ENCODE data around the gene EPS8.

DNA sequence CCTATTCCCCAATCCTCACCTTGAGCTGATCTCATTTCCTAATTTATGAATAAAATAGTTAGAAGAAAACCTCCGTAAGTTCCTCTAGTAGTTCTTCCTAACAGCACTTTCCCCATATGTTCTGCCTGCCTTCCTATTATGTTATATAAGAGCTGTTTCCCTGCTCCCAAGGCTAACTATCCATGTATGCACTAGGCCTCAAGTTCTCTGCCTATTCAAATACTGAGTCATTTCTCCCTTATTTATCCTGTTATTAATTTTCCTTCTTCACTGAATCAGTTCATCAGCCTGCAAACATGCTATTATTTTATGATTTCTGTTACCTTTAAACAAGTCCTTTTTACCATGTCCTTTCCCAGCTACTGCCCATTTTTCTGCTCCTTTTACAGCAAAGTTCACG lies 164.1 kb downstream of the EPS8 start:
- TF ChIP-seq, protein P1, sequence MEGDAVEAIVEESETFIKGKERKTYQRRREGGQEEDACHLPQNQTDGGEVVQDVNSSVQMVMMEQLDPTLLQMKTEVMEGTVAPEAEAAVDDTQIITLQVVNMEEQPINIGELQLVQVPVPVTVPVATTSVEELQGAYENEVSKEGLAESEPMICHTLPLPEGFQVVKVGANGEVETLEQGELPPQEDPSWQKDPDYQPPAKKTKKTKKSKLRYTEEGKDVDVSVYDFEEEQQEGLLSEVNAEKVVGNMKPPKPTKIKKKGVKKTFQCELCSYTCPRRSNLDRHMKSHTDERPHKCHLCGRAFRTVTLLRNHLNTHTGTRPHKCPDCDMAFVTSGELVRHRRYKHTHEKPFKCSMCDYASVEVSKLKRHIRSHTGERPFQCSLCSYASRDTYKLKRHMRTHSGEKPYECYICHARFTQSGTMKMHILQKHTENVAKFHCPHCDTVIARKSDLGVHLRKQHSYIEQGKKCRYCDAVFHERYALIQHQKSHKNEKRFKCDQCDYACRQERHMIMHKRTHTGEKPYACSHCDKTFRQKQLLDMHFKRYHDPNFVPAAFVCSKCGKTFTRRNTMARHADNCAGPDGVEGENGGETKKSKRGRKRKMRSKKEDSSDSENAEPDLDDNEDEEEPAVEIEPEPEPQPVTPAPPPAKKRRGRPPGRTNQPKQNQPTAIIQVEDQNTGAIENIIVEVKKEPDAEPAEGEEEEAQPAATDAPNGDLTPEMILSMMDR (IDR thresholded peaks at IDR 0.05; ENCODE audit: poor library complexity): no peak
- no peak for TF ChIP-seq EZH2phosphoT487 (IDR thresholded peaks at IDR 0.05; ENCODE audit: low read depth, severe bottlenecking, unreplicated experiment)
- TF ChIP-seq EZH2 (IDR thresholded peaks at IDR 0.05; ENCODE audit: borderline replicate concordance): no peak
